Activated naive CD4-positive, alpha-beta T cell treated with anti-CD3 and anti-CD28 coated beads, Interleukin-2, amount 10 ng/mL, durations not matched to agents 7 days and 5 days (primary cell): ENCODE data around the gene RPS6KA4.

Experiments used
- CTCF ChIA-PET: fragments of 350-600 bp; sonication (Branson Sonifier 250); formaldehyde crosslinking; loops from one replicate; lab custom pipeline; 2021; ENCODE audit warnings: antibody characterized with exemption; lab: Charles Lee
- DNase-seq: peaks from one replicate; pipeline ENCODE4 v3.0.0-alpha.2; 2020
- H3K27ac Mint-ChIP-seq: one replicate; pipeline ENCODE4 v1.8.0; 2021; ENCODE audit warnings: mild to moderate bottlenecking, moderate library complexity, mixed read lengths
- H3K27me3 Mint-ChIP-seq: one replicate; pipeline ENCODE4 v1.8.0; 2021; ENCODE audit warnings: mild to moderate bottlenecking, mixed read lengths
- H3K36me3 Mint-ChIP-seq: one replicate; pipeline ENCODE4 v1.8.0; 2021; ENCODE audit warnings: mixed read lengths
- H3K4me1 Mint-ChIP-seq: one replicate; pipeline ENCODE4 v1.8.0; 2021; ENCODE audit warnings: mixed read lengths
- H3K4me3 Mint-ChIP-seq: one replicate; pipeline ENCODE4 v1.8.0; 2021; ENCODE audit warnings: mild to moderate bottlenecking, moderate library complexity, mixed read lengths
- H3K9me3 Mint-ChIP-seq: one replicate; pipeline ENCODE4 v1.8.0; 2021; ENCODE audit warnings: mixed read lengths

The RPS6KA4 gene

GRCh38 chr11:64348383-64349024, 10.5 kb upstream of the RPS6KA4 start:
- H3K27me3 Mint-ChIP-seq = no peaks in the 10 kb centered on the region
- no peak for DNase-seq
- H3K27ac Mint-ChIP-seq = no peak overlapping the region
- no peaks in the 10 kb centered on the region for H3K9me3 Mint-ChIP-seq
- peaks cover 19% of the 10 kb centered on the region for H3K36me3 Mint-ChIP-seq
- peaks cover 7% of the 10 kb centered on the region for H3K4me1 Mint-ChIP-seq
- no peak overlapping the region for H3K4me3 Mint-ChIP-seq
- CTCF ChIA-PET = interaction anchor here (1.6 kb wide), 1 partner anchor 31 kb away, joined by 6 read pairs; the partner anchor contains the start of genes PRDX5 and TRMT112

DNA sequence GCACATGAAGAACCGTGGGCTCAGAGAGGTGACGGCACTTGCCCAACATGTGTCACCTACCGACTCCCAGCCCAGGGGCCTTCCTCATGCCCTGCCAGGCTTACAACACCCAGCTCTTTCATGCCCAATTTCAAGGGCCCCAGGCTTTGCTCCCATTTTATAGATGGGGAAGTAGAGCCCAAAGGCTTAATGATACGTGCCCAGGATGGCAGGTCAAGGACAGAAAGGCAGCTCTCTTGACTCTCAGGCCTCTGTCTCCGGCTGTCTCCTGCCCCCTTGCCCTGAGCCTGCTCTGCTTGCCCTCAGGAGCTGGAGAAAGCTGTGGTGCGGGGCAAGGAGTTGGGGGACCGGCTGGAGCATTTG, 10.0 kb upstream of the RPS6KA4 start:
- H3K4me1 Mint-ChIP-seq = peaks cover 7% of the 10 kb centered on the region
- no peaks in the 10 kb centered on the region for H3K27me3 Mint-ChIP-seq
- H3K4me3 Mint-ChIP-seq = no peak overlapping the region

DNA sequence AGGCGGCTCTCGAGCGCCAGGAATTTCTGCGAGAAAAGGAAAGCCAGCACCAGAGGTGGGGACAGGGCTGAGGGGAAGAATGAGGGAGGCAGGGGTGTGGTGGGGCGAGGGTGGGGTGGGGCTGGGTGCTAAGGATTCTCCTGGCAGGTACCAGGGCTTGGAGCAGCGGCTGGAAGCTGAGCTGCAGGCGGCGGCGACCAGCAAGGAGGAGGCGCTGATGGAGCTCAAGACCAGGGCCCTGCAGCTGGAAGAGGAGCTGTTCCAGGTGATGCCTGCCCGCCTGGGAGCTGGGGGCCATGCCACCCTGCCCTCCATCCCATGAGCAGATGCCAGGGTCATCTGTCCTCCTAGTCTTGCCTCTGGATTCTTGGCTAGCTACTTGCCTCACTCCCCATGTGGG, 9.6 kb upstream of the RPS6KA4 start:
- H3K36me3 Mint-ChIP-seq = peaks cover 19% of the 10 kb centered on the region
- no peaks in the 10 kb centered on the region for H3K9me3 Mint-ChIP-seq
- DNase-seq = no peak
- no peak overlapping the region for H3K4me3 Mint-ChIP-seq
- H3K27ac Mint-ChIP-seq = no peak overlapping the region
- no peaks in the 10 kb centered on the region for H3K27me3 Mint-ChIP-seq
- CTCF ChIA-PET = interaction anchor here (1.6 kb wide), 1 partner anchor 32 kb away, joined by 6 read pairs; the partner anchor contains the start of genes PRDX5 and TRMT112
- peaks cover 7% of the 10 kb centered on the region for H3K4me1 Mint-ChIP-seq

More for the DNA sequence above, 10.0 kb upstream of the RPS6KA4 start:
- Mint-ChIP-seq H3K9me3 (no peaks in the 10 kb centered on the region), H3K27ac (no peak overlapping the region), H3K36me3 (peaks cover 19% of the 10 kb centered on the region)
- DNase-seq = no peak
- CTCF ChIA-PET = interaction anchor here (1.6 kb wide), 1 partner anchor 31 kb away, joined by 6 read pairs; the partner anchor contains the start of genes PRDX5 and TRMT112

- Mint-ChIP-seq H3K4me3 (no peak overlapping the region), H3K27me3 (no peaks in the 10 kb centered on the region), H3K27ac (no peak overlapping the region), H3K9me3 (no peaks in the 10 kb centered on the region), H3K4me1 (peaks cover 4% of the 10 kb centered on the region), H3K36me3 (peaks cover 10% of the 10 kb centered on the region)
- no peak for DNase-seq
- CTCF ChIA-PET = interaction anchor here (1.4 to 4.9 kb wide), 2 partner anchors 34 to 98 kb away, joined by 4 to 24 read pairs; partner anchors contain the start of genes PRDX5 and TRMT112
Observed at GRCh38 chr11:64351136-64351631, 7.8 kb upstream of the RPS6KA4 start.

GRCh38 chr11:64352099-64352994, 6.6 kb upstream of the RPS6KA4 start:
- DNase-seq = no peak
- Mint-ChIP-seq H3K36me3 (peaks cover 10% of the 10 kb centered on the region), H3K9me3 (no peaks in the 10 kb centered on the region), H3K27ac (no peak overlapping the region), H3K27me3 (no peaks in the 10 kb centered on the region), H3K4me3 (no peak overlapping the region), H3K4me1 (peaks cover 9% of the 10 kb centered on the region)
- CTCF ChIA-PET = interaction anchor here (0.6 to 6.6 kb wide), 3 partner anchors 11 to 182 kb away, joined by 4 to 42 read pairs (median 24); partner anchors contain the start of genes CCDC88B, PRDX5 and TRMT112

DNA sequence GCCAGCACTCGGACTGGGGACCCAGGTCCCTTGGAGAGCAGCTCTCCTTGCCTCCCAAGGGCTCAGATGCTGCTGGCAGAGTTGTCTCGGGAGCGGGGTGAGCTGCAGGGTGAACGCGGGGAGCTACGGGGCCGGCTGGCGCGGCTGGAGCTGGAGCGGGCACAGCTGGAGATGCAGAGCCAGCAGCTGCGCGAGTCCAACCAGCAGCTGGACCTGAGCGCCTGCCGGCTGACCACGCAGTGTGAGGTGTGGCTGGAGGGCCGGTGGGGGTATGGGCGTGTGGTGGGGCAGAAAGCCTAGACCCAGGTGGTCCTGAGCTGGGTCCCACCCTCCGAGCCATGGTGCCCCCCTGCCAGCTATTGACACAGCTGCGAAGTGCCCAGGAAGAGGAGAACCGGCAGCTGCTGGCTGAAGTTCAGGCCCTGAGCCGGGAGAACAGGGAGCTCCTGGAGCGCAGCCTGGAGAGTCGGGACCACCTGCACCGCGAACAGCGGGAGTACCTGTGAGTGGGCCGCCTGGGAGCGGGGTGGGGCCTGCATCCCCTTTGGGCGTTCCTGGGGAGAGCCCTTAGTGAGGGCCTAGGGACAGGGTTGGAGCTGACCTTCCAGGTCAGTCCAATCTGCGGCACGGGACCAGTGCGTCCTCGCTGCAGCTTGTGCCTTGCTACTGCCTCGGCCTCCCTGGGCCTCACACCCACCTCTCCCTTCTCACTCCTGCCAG, 5.8 kb upstream of the RPS6KA4 start:
- no peaks in the 10 kb centered on the region for H3K9me3 Mint-ChIP-seq

DNA sequence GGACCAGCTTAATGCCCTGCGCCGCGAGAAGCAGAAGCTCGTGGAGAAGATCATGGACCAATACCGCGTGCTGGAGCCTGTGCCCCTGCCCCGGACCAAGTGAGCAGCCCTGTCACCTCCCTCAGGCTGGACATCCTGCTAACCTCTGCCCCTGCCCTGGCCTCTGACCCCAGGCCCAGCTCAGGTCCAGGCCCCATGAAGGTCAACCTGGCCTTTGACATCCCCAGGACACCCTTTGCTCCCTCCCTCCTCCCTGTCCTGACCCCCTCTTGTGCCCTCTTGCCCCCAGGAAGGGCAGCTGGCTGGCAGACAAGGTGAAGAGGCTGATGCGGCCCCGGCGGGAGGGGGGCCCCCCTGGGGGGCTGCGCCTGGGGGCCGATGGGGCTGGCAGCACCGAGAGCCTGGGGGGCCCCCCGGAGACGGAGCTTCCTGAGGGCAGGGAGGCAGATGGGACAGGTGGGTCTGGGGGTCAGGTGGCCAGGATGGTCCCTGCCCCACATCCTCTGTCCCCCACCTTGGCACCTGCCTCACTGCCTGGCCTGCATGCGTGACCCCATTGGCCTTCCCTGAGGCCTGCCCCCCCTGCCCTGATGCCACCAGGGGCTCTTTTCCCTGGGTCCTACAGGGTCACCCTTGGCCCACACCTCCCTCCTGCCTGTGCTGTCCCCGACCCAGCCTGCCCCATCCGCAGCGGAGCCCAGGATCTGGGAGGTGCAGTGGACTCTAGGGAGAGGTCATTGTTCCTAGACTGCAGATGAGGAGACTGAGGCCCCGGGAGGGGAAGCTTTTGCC, 5.1 kb upstream of the RPS6KA4 start:
- CTCF ChIA-PET = interaction anchor here (1.0 to 6.6 kb wide), 7 partner anchors 13 to 50 kb away, joined by 3 to 42 read pairs (median 9); partner anchors contain the start of genes CCDC88B, ESRRA, PRDX5 and TRMT112
- Mint-ChIP-seq H3K36me3 (peaks cover 8% of the 10 kb centered on the region), H3K27me3 (no peaks in the 10 kb centered on the region), H3K4me1 (peaks cover 17% of the 10 kb centered on the region), H3K4me3 (no peak overlapping the region), H3K9me3 (no peaks in the 10 kb centered on the region), H3K27ac (no peak overlapping the region)
- DNase-seq = no peak

More for the DNA sequence above, 5.8 kb upstream of the RPS6KA4 start:
- H3K27ac Mint-ChIP-seq = no peak overlapping the region
- CTCF ChIA-PET = interaction anchor here (0.6 to 6.6 kb wide), 5 partner anchors 12 to 183 kb away, joined by 4 to 42 read pairs (median 22); partner anchors contain the start of genes CCDC88B, ESRRA, PRDX5 and TRMT112
- no peak overlapping the region for H3K4me3 Mint-ChIP-seq
- peaks cover 15% of the 10 kb centered on the region for H3K4me1 Mint-ChIP-seq
- no peaks in the 10 kb centered on the region for H3K27me3 Mint-ChIP-seq
- H3K36me3 Mint-ChIP-seq = peaks cover 10% of the 10 kb centered on the region
- DNase-seq = no peak

GRCh38 chr11:64355078-64355940, 3.7 kb upstream of the RPS6KA4 start:
- Mint-ChIP-seq H3K27ac (no peak overlapping the region), H3K9me3 (no peaks in the 10 kb centered on the region)
- CTCF ChIA-PET = interaction anchor here (1.0 to 6.6 kb wide), 12 partner anchors 10 to 151 kb away, joined by 3 to 42 read pairs (median 6); partner anchors contain the start of genes CCDC88B, ESRRA, PRDX5 and TRMT112

DNA sequence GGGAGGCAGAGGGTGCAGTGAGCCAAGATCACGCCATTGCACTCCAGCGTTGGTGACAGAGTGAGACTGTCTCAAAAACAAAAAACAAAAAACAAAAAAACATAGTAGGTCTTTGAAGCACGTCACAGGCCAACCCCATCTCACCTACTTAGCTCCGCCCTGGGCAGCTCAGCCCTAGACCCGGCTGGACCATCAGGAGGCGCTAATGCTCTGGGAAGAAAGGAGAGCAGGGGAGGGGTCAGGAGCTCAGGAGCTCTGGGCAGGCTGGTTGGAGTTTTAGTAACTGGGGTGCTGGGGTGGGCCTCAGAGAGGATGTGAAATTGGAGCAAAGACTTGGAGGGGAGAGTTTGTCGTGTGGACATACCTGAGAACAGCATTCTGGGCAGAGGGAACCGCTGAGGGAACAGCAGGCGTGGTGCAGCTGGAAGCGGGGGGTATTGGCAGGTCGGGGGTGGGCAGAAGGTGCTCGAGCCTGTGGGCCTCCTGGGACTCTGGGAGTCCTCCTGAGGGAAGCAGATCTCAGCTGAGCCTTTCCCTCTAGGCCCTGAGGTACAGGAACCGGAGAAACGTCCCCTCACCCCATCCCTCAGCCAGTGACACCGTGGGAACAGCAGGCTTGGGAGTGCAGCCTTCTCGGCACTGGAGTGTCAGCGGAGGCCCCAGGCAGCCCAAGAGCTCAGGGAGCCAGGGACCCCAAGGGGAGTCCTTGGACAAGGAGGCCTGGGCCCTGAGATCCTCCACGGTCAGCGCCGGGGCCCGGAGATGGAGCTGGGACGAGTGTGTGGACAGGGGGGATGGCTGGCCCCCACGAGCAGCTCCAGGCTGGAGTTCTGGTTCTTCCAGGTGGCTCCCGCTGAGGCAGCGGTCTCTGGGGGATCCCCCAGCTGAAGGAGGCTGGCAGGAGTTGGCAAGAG, 2.2 kb upstream of the RPS6KA4 start:
- H3K27ac Mint-ChIP-seq = peak overlapping the region; percentile 55
- no peaks in the 10 kb centered on the region for H3K27me3 Mint-ChIP-seq
- CTCF ChIA-PET = interaction anchor here (1.3 to 6.6 kb wide), 10 partner anchors 11 to 153 kb away, joined by 3 to 42 read pairs (median 8); partner anchors contain the start of genes CCDC88B, ESRRA and PRDX5
- peaks cover 36% of the 10 kb centered on the region for H3K4me1 Mint-ChIP-seq
- peak; percentile 57 for DNase-seq
- H3K9me3 Mint-ChIP-seq = no peaks in the 10 kb centered on the region
- peak overlapping the region; percentile 69 for H3K4me3 Mint-ChIP-seq
- peaks cover 20% of the 10 kb centered on the region for H3K36me3 Mint-ChIP-seq

More at GRCh38 chr11:64355078-64355940, 3.7 kb upstream of the RPS6KA4 start:
- Mint-ChIP-seq H3K27me3 (no peaks in the 10 kb centered on the region), H3K4me1 (peaks cover 27% of the 10 kb centered on the region), H3K4me3 (no peak overlapping the region), H3K36me3 (peaks cover 15% of the 10 kb centered on the region)
- DNase-seq = peak; percentile 55

- CTCF ChIA-PET = interaction anchor here (1.6 to 6.6 kb wide), 5 partner anchors 16 to 152 kb away, joined by 4 to 42 read pairs (median 9); partner anchors contain the start of genes CCDC88B, ESRRA and PRDX5
- H3K27me3 Mint-ChIP-seq = no peaks in the 10 kb centered on the region
- peak overlapping the region; percentile 76 for H3K27ac Mint-ChIP-seq
- no peak overlapping the region for H3K4me3 Mint-ChIP-seq
- H3K36me3 Mint-ChIP-seq = peaks cover 27% of the 10 kb centered on the region
- peaks cover 39% of the 10 kb centered on the region for H3K4me1 Mint-ChIP-seq
- no peaks in the 10 kb centered on the region for H3K9me3 Mint-ChIP-seq
- no peak for DNase-seq
Observed at GRCh38 chr11:64357446-64357845, 1.5 kb upstream of the RPS6KA4 start.

GRCh38 chr11:64357904-64358535, 942 bp upstream of the RPS6KA4 start:
- peaks cover 28% of the 10 kb centered on the region for H3K36me3 Mint-ChIP-seq
- DNase-seq = peak; percentile 58
- H3K27ac Mint-ChIP-seq = peak overlapping the region; percentile 76

More at GRCh38 chr11:64357904-64358535, 942 bp upstream of the RPS6KA4 start:
- Mint-ChIP-seq H3K4me1 (peaks cover 39% of the 10 kb centered on the region), H3K4me3 (peak overlapping the region; percentile 69), H3K9me3 (no peaks in the 10 kb centered on the region), H3K27me3 (no peaks in the 10 kb centered on the region)
- CTCF ChIA-PET = interaction anchor here (1.6 to 6.6 kb wide), 4 partner anchors 17 to 293 kb away, joined by 4 to 42 read pairs (median 14); partner anchors contain the start of gene CCDC88B
